ENCODE results near the gene CACNA1I. TPM values are rescaled to one million over a fixed set of nuclear protein-coding genes. Genes with fewer than 3 reads are reported as not detected.

CACNA1I gene
- polyA plus RNA-seq, 3 donors: 0.04 TPM; not detected in 2

DNA sequence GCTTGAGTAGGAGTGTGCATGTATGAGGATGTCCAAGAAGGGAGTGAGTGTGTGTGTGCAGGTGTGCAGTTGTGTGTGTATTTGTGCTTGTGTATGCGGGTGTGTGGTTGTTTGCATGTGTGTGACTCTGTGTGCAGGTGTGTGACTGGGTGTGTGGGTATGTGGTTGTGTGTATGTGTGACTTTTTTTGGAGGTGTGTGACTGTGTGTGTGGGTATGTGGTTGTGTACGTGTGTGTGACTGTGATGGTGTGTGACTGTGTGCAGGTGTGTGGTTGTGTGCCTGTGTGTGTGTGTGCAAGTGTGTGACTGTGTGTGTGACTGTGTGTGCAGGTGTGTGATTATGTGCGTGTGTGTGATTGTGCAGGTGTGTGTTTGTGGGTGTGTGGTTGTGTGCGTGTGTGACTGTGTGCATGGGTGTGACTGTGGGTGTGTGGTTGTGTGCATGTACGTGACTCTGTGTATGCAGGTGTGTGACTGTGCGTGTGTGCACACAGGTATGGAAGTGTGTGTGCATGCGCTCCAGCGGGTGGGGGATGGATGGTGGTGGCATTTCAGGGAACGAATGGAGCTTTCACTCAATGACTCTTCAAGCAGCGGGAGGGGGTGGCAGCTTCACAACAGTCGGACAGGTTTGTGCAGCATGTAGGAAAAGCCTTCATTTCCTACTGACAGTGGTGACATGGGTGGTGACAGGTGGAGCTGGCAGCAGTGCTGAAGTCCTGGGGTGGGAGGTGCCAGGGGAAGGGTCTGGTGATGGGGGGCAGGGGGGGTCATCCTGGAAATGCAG, 47.6 kb downstream of the CACNA1I start:
- H3K4me1 ChIP-seq (ENCODE audit: control insufficient read depth in 1 of 2, insufficient read depth in 2 of 2, low read length in 2 of 2): no peaks in the 10 kb centered on the region
- Mint-ChIP-seq H3K36me3 (no peaks in the 10 kb centered on the region), H3K4me1 (no peaks in the 10 kb centered on the region), H3K27ac (no peak overlapping the region), H3K4me3 (peak overlapping the region in 1 of 2 donors; percentile 14), H3K27me3 (ENCODE audit: low read depth in 3 of 3) (peaks cover 20 to 31% (median 21%) of the 10 kb centered on the region in 3 donors), H3K9me3 (peaks cover 0 to 5% (median 0%) of the 10 kb centered on the region in 7 donors)
- H3K9ac ChIP-seq (ENCODE audit: insufficient read depth, low read length, poor library complexity, severe bottlenecking): no peak overlapping the region
- H3K4me3 ChIP-seq (replicated peaks in 1 of 3; ENCODE audit: low read depth in 2 of 3, low read length in 3 of 3): no peak overlapping the region
- H3K9me3 ChIP-seq (replicated peaks in 1 of 2; ENCODE audit: control insufficient read depth in 1 of 2, insufficient read depth in 1 of 2, low read length in 2 of 2): no peaks in the 10 kb centered on the region
- no peaks in the 10 kb centered on the region for H4K20me1 ChIP-seq (ENCODE audit: insufficient read depth, low read length)
- no peaks in the 10 kb centered on the region for H3K79me2 ChIP-seq (ENCODE audit: insufficient read depth, low read length)
- H2AFZ ChIP-seq (ENCODE audit: insufficient read depth, low read depth, low read length, poor library complexity, severe bottlenecking): no peak overlapping the region
- peaks cover 0 to 7% of the 10 kb centered on the region in 2 donors for H3K27me3 ChIP-seq (ENCODE audit: control insufficient read depth in 2 of 2, insufficient read depth in 2 of 2, low read length in 2 of 2)
- no peak overlapping the region for H3K27ac ChIP-seq (ENCODE audit: low read depth in 1 of 2, low read length in 2 of 2)
- TF ChIP-seq, protein P1, sequence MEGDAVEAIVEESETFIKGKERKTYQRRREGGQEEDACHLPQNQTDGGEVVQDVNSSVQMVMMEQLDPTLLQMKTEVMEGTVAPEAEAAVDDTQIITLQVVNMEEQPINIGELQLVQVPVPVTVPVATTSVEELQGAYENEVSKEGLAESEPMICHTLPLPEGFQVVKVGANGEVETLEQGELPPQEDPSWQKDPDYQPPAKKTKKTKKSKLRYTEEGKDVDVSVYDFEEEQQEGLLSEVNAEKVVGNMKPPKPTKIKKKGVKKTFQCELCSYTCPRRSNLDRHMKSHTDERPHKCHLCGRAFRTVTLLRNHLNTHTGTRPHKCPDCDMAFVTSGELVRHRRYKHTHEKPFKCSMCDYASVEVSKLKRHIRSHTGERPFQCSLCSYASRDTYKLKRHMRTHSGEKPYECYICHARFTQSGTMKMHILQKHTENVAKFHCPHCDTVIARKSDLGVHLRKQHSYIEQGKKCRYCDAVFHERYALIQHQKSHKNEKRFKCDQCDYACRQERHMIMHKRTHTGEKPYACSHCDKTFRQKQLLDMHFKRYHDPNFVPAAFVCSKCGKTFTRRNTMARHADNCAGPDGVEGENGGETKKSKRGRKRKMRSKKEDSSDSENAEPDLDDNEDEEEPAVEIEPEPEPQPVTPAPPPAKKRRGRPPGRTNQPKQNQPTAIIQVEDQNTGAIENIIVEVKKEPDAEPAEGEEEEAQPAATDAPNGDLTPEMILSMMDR (IDR thresholded peaks at IDR 0.05): no peak
- no peak overlapping the region for H3K4me2 ChIP-seq (replicated peaks; ENCODE audit: extremely low read depth, low read length, poor library complexity, severe bottlenecking)
- no peak for DNase-seq
- H3K36me3 ChIP-seq (replicated peaks in 1 of 2; ENCODE audit: control insufficient read depth in 1 of 2, insufficient read depth in 2 of 2, low read length in 2 of 2): no peaks in the 10 kb centered on the region
- intact Hi-C loops (cut with micrococcal nuclease): no loop called here
- 84% methylated on average over 6 of the region's 11 CpGs for WGBS (ENCODE audit: insufficient coverage)

DNA sequence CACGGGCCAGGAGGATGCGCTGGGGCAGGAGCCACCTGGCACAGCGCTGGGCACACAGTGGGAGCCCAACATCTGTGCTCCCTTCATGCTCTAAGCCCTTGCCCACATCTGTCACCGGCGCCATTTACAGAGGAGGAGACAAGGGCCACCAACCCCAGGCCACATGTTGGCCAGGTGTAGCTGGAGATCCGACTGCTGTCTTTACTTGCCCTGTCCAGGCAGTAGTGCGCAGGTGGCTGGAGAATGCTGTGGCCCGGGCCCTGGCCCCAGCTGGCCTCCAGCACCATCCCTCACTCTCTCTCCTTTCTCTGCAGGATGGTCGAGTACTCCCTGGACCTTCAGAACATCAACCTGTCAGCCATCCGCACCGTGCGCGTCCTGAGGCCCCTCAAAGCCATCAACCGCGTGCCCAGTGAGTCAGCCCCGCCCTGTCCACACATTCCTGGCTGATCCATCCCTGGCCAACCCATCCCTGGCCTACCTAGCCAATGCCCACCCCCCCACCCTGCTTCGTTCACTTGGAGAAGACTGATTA, 48.5 kb downstream of the CACNA1I start:
- TF ChIP-seq, protein P1 (IDR thresholded peaks at IDR 0.05): no peak
- H3K27ac Mint-ChIP-seq: no peak overlapping the region
- no peak overlapping the region for H3K27ac ChIP-seq (ENCODE audit: low read depth in 1 of 2, low read length in 2 of 2)
- whole genome bisulfite sequencing (ENCODE audit: insufficient coverage): 95% methylated on average over 16 of the region's 17 CpGs
- H3K9ac ChIP-seq (ENCODE audit: insufficient read depth, low read length, poor library complexity, severe bottlenecking): no peak overlapping the region
- H3K27me3 ChIP-seq (ENCODE audit: control insufficient read depth in 2 of 2, insufficient read depth in 2 of 2, low read length in 2 of 2): peaks cover 0 to 16% of the 10 kb centered on the region in 2 donors
- H4K20me1 ChIP-seq (ENCODE audit: insufficient read depth, low read length): no peaks in the 10 kb centered on the region
- H3K36me3 Mint-ChIP-seq: no peaks in the 10 kb centered on the region
- H3K9me3 Mint-ChIP-seq: peaks cover 0 to 5% (median 0%) of the 10 kb centered on the region in 7 donors
- H3K79me2 ChIP-seq (ENCODE audit: insufficient read depth, low read length): no peaks in the 10 kb centered on the region
- intact Hi-C loops (cut with micrococcal nuclease): no loop called here
- DNase-seq: no peak
- H3K9me3 ChIP-seq (replicated peaks in 1 of 2; ENCODE audit: control insufficient read depth in 1 of 2, insufficient read depth in 1 of 2, low read length in 2 of 2): no peaks in the 10 kb centered on the region
- H3K36me3 ChIP-seq (replicated peaks in 1 of 2; ENCODE audit: control insufficient read depth in 1 of 2, insufficient read depth in 2 of 2, low read length in 2 of 2): no peaks in the 10 kb centered on the region
- H3K4me1 Mint-ChIP-seq: no peaks in the 10 kb centered on the region
- no peaks in the 10 kb centered on the region for H3K4me1 ChIP-seq (ENCODE audit: control insufficient read depth in 1 of 2, insufficient read depth in 2 of 2, low read length in 2 of 2)
- H3K4me3 Mint-ChIP-seq: no peak overlapping the region
- H2AFZ ChIP-seq (ENCODE audit: insufficient read depth, low read depth, low read length, poor library complexity, severe bottlenecking): no peak overlapping the region
- no peak overlapping the region for H3K4me2 ChIP-seq (replicated peaks; ENCODE audit: extremely low read depth, low read length, poor library complexity, severe bottlenecking)
- peaks cover 20 to 31% (median 21%) of the 10 kb centered on the region in 3 donors for H3K27me3 Mint-ChIP-seq (ENCODE audit: low read depth in 3 of 3)
- no peak overlapping the region for H3K4me3 ChIP-seq (replicated peaks in 1 of 3; ENCODE audit: low read depth in 2 of 3, low read length in 3 of 3)
